NCI-H1048 (cell line): ENCODE results near the gene IKZF1.
"Not testable (repeated sequence)": the region's sequence is repeated elsewhere in the genome, so short reads cannot be mapped to it uniquely, and the experiment has no call there.

Source experiments
- DNase-seq: peaks from one replicate; lab custom pipeline; 2025; lab: John Stamatoyannopoulos, UW

IKZF1 gene

DNA sequence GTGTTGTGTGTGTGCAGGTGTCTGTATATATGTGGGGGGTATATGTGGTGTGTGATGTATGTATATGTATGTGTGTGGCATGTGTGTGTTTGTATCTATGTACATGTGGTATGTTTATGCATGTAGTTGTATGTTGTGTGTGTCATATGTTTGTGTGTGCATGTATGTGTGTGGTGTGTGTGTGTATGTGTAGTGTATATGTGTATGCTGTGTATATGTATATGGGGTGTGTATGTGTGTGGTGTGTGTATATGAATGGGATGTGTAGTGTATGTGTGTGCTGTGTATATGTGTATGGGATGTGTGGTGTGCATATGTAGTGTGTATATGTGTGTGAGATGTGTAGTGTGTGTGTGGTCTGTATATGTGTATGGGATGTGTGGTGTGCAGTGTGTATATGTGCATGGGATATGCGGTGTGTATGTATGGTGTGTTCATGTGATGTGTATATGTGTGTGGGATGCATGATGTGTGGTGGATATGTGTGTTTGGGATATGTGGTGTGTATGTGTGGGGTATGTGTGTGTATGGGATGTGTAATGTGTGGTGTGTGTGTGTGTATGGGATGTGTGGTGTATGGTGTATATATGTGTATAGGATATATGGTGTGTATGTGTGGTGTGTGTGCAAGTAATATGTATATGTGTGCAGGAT, 30.0 kb downstream of the IKZF1 start:
- DNase-seq, result no peak

DNA sequence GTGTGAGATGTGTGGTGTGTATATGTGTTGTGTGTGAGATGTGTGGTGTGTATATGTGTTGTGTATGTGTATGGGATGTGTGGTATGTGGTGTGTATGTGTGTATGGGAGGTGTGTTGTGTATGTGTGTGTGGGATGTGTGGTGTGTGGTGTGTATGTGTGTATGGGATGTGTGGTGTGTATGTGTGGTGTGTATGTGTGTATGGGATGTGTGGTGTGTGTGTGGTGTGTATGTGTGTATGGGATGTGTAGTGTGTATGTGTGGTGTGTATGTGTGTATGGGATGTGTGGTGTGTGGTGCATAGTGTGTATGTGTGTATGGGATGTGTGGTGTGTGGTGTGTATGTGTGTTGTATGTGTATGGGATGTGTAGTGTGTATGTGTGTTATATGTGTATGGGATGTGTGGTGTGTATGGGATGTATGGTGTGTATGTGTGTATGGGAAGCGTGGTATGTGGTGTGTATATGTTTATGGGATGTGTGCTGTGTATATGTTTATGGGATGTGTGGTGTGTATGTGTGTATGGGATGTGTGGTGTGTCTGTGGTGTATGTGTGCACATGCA, 30.8 kb downstream of the IKZF1 start:
- no peak for DNase-seq

DNA sequence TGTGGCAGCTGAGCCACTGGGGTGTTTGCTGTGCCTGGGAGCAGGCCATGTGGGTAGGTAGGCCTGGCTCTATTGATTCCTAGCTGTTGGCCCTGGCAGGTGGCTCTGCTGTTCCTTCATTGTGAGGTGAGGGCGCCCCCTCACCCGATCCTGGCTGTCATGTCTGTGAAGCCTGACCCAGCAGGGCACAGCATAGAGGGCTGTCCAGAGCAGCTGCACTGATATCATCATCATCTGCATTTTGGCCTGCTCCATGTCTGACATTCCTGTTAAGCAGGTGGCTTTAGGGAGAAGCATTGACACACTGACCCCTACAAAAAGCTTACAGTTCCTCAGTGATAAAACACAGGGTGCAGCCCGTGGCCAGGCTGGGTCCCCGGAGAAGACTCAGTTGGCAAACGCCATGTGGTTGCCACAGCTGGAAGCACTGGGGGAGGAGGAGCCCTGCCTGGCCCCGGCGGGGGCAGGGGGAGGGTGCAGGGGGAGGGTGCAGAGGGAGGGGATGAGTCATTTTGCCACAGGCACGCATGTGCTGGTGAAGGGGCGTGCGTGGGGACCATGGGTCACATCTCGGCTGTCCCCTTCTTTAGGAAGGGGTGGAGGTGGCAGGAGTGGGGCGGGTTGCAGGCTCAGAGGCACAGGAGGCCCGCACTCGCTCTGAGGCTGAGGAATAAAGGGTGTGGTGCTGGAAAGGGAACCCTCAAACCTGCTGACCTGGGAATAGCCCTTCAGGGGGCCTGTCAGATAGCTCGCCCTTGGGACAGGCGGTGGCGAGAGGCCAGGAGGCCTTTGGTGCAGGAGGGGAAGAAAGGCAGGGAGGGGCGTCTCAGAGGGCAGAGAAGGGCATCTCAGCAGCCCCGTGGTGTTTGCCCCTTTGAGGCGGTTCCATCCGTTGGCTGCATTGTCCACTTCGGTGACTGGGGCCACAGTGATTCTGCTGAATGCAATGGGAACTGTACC, 31.6 kb downstream of the IKZF1 start:
- DNase-seq, result no peak

DNA sequence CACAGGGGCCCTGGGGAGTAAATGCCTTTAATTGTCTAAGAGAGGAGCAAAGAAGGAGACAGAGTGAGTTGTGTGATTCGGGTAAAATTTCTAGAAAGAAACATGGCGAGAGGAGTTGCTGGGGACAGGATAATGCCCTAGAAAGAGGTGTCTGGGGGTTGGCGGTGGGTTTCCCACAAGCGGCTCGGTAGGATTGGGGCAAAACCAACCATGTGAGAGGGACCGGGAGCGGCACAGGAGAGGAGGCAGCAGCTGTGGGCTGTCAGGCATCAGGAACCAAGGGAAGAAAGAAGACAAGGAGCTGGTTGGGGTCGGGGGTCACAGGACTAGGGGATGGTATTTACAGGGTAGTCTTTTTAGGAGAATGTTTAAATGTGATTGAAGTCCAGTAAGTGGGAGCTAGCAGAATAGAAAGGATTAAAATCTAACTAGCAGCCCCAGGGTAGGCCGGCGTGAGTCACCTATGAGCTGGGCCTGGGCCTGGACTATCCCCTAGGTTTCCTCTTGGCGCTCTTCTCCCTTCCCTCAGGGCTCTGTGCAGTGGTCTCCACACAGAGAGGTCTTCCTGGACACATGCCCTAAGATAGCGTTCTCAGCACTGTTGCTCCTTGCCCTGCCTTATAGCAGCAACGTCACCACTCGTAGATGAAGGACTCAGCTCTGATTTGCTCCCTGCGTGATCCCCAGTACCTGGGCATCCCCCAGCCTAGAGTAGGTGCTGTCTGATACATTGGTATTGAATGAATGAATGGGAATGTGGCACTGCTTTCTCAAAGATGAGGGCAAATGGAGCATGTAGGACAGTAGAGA, 32.6 kb downstream of the IKZF1 start:
- DNase-seq, result no peak

DNA sequence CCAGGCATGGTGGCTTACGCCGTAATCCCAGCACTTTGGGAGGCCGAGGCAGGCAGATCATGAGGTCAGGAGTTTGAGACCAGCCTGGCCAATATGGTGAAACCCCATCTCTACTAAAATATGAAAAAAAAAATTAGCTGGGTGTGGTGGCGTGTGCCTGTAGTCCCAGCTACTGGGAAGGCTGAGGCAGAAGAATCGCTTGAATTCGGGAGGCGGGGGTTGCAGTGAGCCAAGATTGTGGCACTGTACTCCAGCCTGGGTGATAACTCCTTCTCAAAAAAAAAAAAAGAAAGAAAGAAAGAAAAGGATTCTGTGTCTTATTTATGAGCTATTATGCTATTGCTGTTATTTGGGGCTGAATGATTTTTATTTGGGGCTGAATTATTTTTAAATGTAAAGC, 35.0 kb downstream of the IKZF1 start:
- not testable (repeated sequence) for DNase-seq

DNA sequence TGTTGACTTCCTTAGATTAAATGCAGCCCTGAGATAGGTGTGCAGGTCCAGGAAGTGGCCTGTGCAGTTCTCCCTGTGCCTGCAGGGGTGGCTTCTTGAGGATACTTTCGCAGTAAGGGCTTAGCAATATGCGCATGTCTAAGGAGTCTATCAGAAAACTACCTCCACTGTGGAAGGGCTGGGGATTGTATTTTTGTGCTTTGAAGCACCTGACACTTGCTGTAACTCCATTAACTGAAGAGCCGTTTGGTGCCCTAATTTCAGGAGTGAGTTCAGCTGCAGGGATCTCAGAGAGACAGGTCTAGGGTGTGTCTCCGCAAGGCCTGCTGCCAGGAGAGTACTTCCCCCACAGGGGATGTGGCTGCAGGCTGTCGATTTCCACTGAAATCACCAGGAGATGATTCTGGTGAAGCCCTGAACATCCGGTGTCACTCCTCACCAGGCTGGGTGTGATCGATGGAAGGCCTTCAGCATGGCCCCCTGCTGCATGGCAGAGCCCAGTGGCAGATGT, 35.5 kb downstream of the IKZF1 start:
- no peak for DNase-seq

DNA sequence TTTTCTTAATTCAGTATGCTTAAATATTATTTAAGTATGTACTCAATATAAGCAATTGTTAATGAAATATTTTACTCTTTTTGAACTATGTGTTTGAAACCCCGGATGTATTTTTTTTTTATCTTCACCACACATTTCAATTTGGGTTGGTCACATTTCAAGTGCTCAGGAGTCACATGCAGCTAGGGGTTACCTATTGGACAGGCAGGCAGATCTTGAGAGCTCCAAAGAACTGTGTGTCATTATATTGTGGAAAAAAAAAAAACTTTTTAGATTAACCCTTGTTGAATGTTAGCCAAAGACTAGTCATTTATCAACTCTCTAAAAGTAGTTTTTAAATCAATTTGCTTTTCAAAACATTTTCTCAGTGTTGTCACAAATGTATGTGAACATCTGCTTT, 37.2 kb downstream of the IKZF1 start:
- DNase-seq, result no peak

DNA sequence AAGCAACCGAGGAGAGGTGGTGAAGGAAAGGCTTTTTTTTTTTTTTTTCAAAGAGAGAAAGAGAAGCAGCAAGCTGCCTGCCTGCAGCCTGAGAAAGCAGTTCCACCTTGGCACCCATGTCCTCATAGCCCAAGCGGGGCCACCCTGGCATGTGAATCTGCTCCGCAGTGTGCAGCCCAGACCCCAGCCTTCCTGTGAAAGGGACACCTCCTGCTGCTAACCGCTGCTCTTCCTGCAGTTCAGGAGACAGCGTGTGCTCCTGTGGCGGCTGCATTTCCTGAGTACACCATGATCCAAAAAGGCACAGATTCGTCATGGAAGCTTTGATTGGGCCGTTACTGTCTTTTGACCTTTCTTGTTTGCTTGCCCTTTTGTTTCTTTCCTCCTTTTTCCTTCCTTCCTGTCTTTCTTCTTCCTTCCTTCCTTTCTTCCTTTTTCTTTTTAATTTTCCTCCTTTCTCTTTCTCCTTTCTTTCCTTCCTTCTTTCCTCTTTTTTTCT, 38.1 kb downstream of the IKZF1 start:
- no peak for DNase-seq

DNA sequence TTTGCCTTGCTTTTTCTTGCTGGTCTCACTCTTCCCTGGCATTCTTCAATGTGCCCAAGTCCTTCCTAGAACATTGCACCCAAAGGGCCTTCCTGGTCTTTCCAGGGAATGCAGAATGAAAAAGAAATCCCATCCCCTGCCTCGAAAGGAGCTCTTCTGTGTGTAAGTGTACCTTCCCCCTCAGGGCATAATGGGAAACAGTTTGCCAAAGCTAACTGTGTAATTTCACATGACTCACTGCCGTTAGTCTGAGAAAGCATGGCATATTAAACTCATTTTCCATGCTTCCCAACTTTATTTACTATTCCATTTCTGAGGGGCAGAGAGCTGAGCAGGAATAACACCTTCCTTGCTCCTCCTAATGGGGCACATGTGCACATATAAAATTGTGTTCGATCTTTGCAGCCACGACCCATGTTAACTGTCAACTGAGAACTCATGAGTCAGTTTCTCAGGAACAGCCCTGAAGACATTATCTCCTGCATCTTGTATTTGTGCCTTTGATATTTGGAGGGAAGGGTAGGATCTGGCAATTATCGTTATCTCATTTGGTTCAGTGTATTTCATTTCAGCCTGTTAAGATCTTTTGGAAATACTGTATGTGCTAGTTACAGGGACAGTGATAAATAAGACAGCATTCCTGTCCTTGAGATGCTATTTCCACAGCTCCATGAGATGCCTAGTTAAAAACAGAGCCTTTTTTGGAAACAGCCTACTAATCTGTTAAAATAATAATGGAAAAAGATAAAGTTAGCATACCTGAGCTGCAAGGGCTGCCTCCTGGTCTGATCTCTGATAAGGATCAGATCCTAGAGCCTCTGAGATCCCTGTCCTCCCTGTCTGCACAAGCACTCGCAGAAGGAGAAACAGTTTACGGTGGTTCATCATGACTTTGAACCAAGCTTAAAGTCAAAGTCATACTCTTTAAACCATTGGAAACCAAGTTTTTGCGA, 42.3 kb downstream of the IKZF1 start:
- DNase-seq, result no peak

DNA sequence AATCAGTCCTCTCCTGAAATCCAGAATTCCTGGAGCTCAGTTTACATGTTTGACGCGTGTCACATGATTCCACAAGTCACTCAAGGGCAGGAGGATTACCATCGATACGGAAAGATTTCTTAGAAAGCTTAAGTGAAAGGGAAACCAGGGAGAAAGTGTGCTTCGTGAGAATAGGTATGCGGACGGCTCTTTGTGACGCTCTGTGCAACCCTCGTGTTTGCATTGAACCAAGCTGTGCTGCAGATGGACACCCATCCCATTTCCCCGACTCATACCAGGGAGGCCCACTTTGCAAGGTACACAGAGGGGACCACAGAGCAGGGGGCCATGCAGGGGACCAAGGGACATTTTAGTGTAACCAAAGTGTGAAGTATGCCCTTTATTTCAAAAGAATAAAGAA, 43.2 kb downstream of the IKZF1 start:
- DNase-seq, result no peak

DNA sequence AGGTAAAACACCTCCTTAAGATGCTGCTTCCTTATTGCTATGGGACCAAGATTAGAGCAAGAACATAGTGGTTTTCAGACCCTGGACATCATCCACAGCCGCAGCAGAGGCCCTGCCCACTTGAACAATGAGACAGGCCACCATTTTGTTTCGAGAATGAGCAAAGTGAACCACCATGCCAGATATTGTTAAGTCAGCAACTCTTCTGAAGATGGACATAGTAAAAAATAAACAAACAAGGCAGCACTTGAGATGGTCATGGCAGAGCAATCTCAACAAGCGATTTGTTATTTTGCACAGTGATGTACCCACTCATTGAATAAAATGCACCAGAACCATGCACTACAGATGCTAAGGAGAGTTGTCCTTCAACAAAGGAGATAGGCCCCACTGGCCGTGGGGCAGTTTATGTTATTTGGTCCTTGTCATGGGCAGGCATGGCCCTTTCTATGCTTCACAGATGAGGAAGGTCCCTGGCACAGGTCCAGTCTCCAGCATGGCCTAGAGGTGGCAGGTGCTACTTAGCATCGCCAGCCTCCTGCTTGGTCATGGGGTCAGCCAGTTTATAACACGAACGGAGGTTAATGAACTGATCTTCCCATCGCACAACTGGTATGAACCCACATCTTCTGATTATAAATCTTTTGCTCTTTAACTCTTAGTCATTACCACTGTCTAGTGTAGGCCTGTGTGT, 44.1 kb downstream of the IKZF1 start:
- no peak for DNase-seq

DNA sequence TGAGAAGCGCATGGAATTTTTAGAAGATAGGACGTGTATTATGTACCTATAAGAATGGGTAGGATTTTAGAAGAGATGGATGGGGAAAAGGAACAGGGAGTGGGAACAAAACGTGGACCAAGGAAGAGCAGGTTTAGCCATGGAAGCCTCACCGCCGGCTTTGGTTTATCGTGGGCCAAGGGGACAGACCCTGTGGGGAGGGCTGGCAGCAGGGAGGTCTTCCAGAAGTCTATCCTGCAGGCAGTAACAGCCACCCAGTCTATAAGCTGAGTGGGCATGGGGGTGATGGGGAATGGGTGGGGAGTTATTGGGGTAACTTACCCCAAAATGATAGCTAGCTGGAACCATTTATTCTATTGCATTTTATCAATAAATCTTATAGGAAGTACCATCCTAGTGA, 44.9 kb downstream of the IKZF1 start:
- no peak for DNase-seq

DNA sequence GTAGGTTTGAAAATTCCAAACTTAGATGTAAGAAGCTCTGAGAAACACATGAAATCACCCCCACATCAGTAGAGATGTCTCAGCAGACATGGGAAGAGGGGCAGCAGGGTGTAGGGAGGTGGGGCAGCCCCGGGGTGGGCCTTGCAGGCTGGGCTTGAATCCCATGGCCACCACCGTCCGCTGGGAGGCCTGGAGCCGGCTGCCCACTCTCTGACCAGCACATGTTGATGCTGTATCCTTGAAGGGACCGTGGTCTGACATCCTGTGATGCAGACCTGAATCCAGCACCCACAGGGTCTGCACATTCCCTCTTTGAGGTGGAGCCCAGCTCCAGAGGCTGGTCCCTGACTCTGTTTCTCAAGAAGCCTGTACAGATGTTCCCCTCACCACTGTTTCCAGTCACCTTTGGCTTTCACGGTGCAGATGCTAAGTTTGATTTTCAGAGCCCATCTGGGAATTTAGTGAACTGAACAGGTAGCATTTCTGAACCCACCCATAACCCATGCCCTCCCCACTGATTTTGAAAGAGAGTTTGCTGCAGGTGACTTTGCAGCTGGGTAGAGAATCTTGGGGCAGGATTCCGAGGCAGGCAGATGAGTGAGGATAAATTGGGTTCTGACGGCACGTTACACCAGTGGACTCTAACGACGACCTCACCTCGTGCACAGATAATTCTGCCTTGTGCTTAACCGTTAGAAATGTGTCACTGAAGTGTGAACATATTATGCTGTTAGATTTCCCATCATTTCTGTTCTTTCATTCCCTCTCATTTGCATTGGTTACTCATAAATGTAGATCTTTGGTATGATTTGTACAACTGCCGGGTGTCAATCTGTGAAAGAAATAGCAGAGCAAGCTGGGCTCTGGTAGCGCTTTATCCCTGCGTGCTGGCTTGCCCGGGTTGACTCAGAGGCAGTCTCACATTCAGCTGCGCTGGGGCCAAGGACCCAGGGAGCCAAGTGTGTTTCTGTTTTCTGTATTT, 45.7 kb downstream of the IKZF1 start:
- DNase-seq, result no peak

DNA sequence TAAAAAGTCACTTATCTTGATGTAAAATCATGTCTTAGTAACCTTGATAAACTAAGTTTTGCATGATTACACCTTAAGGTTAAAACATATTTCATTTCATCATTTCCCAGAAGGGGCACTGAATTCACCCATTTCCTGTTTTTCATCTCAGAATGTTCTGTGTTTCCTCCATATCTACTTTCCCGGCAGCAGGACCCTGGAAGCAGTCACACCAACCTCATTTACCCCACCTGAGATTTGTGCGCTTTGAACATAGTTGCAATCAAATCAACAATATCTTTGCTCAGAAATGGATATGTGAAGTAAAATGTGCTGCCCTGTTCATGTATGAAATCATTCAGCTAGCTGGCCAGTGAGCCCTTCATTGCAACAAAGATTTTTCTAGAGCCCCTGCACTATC, 46.8 kb downstream of the IKZF1 start:
- DNase-seq, result no peak

DNA sequence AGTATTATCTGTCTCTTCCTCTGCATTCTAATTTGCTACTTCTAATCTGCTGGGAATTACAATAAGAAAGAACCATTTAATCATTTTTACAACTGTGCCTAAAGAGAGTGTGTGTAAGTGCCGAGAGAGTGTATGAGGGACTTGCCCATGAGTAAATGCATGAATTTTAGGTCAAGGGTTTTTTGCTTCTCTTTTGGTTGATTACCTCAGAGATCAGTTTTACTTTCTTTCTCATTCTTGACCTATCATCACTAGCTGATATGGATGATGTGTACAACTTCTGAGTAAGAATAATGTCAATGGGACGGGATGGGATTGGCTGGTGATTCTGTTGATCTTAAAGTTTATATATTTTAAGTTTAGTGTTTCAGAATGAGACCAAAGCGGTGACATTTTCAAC, 47.8 kb downstream of the IKZF1 start:
- DNase-seq, result no peak

DNA sequence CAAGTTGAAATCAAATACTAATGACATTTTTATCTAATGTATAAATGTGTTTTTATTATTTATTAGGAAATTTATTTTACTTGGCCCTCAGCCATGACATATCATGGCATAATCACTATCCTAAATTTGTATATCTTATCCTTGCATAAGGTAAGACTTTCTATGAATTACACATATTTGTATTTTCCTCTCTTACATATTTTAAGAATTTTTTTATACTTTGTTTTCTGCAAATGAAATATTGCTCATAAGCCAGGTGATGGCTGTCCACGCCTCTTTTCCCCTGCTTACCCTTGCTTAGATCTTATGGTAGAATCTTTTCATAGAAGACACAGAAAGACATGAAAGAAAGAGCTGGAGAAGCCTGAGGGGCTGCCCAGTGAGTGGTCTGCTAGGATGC, 48.2 kb downstream of the IKZF1 start:
- no peak for DNase-seq

DNA sequence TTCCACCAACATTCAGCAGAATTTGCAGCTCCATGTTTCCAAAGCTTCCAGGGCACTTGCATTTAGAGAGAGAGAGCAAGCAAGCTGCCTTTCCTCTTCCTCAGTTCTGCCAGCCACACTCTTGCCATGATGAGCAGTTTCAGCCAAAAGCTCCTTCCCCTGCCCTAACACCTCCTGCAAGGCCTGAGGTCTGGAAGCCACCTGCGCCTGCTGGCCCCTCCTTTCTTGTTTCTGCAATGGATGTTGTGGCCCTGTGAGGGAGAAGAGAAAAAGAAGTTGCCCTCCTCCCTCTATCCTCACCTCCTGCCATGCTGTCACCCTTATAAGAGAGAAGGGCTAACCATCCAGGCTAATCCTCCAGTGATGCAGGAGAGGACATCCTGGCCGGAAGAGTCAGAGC, 48.7 kb downstream of the IKZF1 start:
- no peak for DNase-seq

DNA sequence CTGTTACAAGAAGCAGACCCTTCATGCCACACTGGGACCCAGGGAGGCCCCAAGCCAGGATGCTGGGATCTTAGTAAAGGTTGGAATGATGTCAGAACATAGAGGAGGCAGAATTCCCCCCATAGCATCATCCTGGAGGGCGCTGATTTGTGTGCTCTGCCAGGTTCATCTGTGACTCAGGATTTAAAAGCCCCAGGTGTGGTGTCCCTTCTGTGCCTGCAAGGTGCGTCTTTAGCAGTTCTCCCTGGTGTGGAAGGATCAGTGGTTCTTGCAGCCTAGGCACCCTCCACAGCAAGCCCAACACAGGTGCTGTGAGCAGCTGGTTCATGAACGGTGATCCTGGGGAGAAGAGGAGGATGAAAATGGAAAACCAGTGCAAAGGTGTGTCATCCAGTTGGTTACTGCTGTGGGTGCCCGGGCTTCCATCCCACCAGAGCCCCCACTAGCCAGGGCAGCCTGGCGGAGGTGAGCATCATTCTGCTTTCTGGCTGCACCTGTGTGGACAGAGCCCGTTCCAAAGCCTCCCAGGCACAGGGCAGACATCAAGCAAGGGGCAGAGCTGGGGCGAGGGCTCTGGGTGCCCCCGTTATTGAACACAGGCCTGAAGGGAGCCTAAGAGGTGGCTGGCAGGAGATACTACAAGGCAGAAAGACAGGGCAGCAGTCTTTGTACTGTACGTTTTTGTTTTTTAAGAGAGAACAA, 49.5 kb downstream of the IKZF1 start:
- no peak for DNase-seq
